Measurements from ENCODE around the gene NFAT5. TPM values are rescaled to one million over a fixed set of nuclear protein-coding genes. Genes with fewer than 3 reads are reported as not detected.
A peak's percentile ranks its signal among the peaks of the same experiment; 100 is the strongest.
"Not testable (repeated sequence)": the region's sequence is repeated elsewhere in the genome, so short reads cannot be mapped to it uniquely, and the experiment has no call there.

NFAT5 gene
- total RNA-seq, 2 donors from 2014 or later: 43.0 to 55.3 TPM

GRCh38 chr16:69546663-69547062 is 19.1 kb upstream of the NFAT5 start:
- intact Hi-C loops (cut with DNase I); DNase-seq (ENCODE audit: low spot score): not testable (repeated sequence)

GRCh38 chr16:69553332-69553731 is 12.4 kb upstream of the NFAT5 start:
- DNase-seq (ENCODE audit: low spot score): no peak
- intact Hi-C loops (cut with DNase I): loop anchor here in 1 of 2 donors (10.0 kb wide), 1 partner anchor 129 kb away; the partner anchor contains the start of gene CYB5B

GRCh38 chr16:69554495-69554894 is 11.3 kb upstream of the NFAT5 start:
- intact Hi-C loops (cut with DNase I): loop anchor here in 1 of 2 donors (10.0 kb wide), 1 partner anchor 130 kb away; the partner anchor contains the start of gene CYB5B
- no peak for DNase-seq (ENCODE audit: low spot score)

- intact Hi-C loops (cut with DNase I): loop anchor here in 1 of 2 donors (10.0 kb wide), 1 partner anchor 131 kb away; the partner anchor contains the start of gene CYB5B
- DNase-seq (ENCODE audit: low spot score): no peak
Measured at GRCh38 chr16:69555437-69555836, 10.3 kb upstream of the NFAT5 start.

GRCh38 chr16:69555867-69556266 is 9.9 kb upstream of the NFAT5 start:
- no peak for DNase-seq (ENCODE audit: low spot score)

GRCh38 chr16:69559164-69559563 is 6.6 kb upstream of the NFAT5 start:
- DNase-seq (ENCODE audit: low spot score): no peak
- intact Hi-C loops (cut with DNase I): loop anchor here in 1 of 2 donors (10.0 kb wide), 1 partner anchor 134 kb away; the partner anchor contains the start of gene CYB5B

More at GRCh38 chr16:69555867-69556266, 9.9 kb upstream of the NFAT5 start:
- intact Hi-C loops (cut with DNase I): loop anchor here in 1 of 2 donors (10.0 kb wide), 1 partner anchor 131 kb away; the partner anchor contains the start of gene CYB5B

- intact Hi-C loops (cut with DNase I): loop anchor here in 1 of 2 donors (10.0 kb wide), 1 partner anchor 167 kb away; no protein-coding TSS in a partner anchor
- not testable (repeated sequence) for DNase-seq (ENCODE audit: low spot score)
Measured at GRCh38 chr16:69561367-69561766, 4.4 kb upstream of the NFAT5 start.

GRCh38 chr16:69561901-69562300 is 3.9 kb upstream of the NFAT5 start:
- intact Hi-C loops (cut with DNase I): loop anchor here in 1 of 2 donors (10.0 kb wide), 1 partner anchor 167 kb away; no protein-coding TSS in a partner anchor
- DNase-seq (ENCODE audit: low spot score): no peak

- DNase-seq (ENCODE audit: low spot score): no peak
- intact Hi-C loops (cut with DNase I): loop anchor here in 1 of 2 donors (10.0 kb wide), 1 partner anchor 168 kb away; no protein-coding TSS in a partner anchor
Measured at GRCh38 chr16:69562813-69563212, 3.0 kb upstream of the NFAT5 start.

GRCh38 chr16:69563605-69564580 is 1.9 kb upstream of the NFAT5 start:
- intact Hi-C loops (cut with DNase I): loop anchor here in 1 of 2 donors (10.0 kb wide), 1 partner anchor 169 kb away; no protein-coding TSS in a partner anchor

GRCh38 chr16:69564845-69565670 is 708 bp upstream of the NFAT5 start:
- no peak for DNase-seq (ENCODE audit: low spot score)
- intact Hi-C loops (cut with DNase I): loop anchor here in 1 of 2 donors (10.0 kb wide), 1 partner anchor 170 kb away; no protein-coding TSS in a partner anchor

More at GRCh38 chr16:69563605-69564580, 1.9 kb upstream of the NFAT5 start:
- no peak for DNase-seq (ENCODE audit: low spot score)

GRCh38 chr16:69566240-69566980 is 644 bp downstream of the NFAT5 start:
- intact Hi-C loops (cut with DNase I): loop anchor here in 1 of 2 donors (10.0 kb wide), 1 partner anchor 172 kb away; no protein-coding TSS in a partner anchor

GRCh38 chr16:69566981-69567680 is 1.4 kb downstream of the NFAT5 start:
- DNase-seq (ENCODE audit: low spot score): no peak
- intact Hi-C loops (cut with DNase I): loop anchor here in 1 of 2 donors (10.0 kb wide), 1 partner anchor 172 kb away; no protein-coding TSS in a partner anchor

More at GRCh38 chr16:69566240-69566980, 644 bp downstream of the NFAT5 start:
- peak; percentile 86 for DNase-seq (ENCODE audit: low spot score)

- intact Hi-C loops (cut with DNase I): loop anchor here in 1 of 2 donors (10.0 kb wide), 1 partner anchor 174 kb away; no protein-coding TSS in a partner anchor
- no peak for DNase-seq (ENCODE audit: low spot score)
Measured at GRCh38 chr16:69568676-69569075, 2.9 kb downstream of the NFAT5 start.

GRCh38 chr16:69578771-69579170 is 13.0 kb downstream of the NFAT5 start:
- intact Hi-C loops (cut with DNase I); DNase-seq (ENCODE audit: low spot score): not testable (repeated sequence)

- intact Hi-C loops (cut with DNase I): no loop called here
- DNase-seq (ENCODE audit: low spot score): no peak
Measured at GRCh38 chr16:69579783-69580481, 14.2 kb downstream of the NFAT5 start.

GRCh38 chr16:69581297-69581696 is 15.5 kb downstream of the NFAT5 start:
- DNase-seq (ENCODE audit: low spot score): no peak
- intact Hi-C loops (cut with DNase I): no loop called here
